K562 (cell line): ENCODE measurements around the gene SHISA4. TPM values are rescaled to one million over a fixed set of nuclear protein-coding genes. Genes with fewer than 3 reads are reported as not detected.

ENCODE experiments used
- ATAC-seq: fragments of 200-7000 bp; cut with Tn5 transposase; 3 replicates; pipeline ENCODE4 v1.9.1; 2020; ENCODE audit warnings: moderate library complexity
- BruUV-seq: library from RNA; stranded (reverse); fragments of 400-500 nt; replicated peaks from 2 replicates; lab custom pipeline; 2021; lab: Mats Ljungman, UMichigan
- CTCF ChIA-PET: fragments of 300-600 bp; formaldehyde crosslinking; extraction: SDS; loops from one replicate; lab custom pipeline; 2021; ENCODE audit warnings: low intra/inter-chr PET ratio; lab: Yijun Ruan, JAX
- POLR2A ChIA-PET: fragments of 300-600, 350-650 bp; sonication (Branson Sonifier 250); formaldehyde crosslinking; extraction: SDS; loops from one replicate; lab custom pipeline; 2021; ENCODE audit warnings: antibody characterized with exemption, inconsistent platforms; lab: Yijun Ruan, JAX
- DNase-seq, 4 experiments: peaks; one replicate each; pipeline versions ENCODE4 v3.0.0 to v3.0.0-alpha.2; 2011 to 2018; ENCODE audit warnings: low spot score in 3 of 4, mixed read lengths in 3 of 4; ENCODE audit errors: extremely low read depth in 1 of 4
- FAIRE-seq: peaks from 2 replicates; lab custom pipeline; 2011; peaks lifted over from hg19 to GRCh38; lab: Jason Lieb, UNC
- H2AFZ ChIP-seq: 2 replicates; pipeline ENCODE4 v1.6.0; 2011; ENCODE audit warnings: low read depth, low read length, control low read depth, inconsistent platforms
- H3K27ac ChIP-seq: fragments of 200-600 bp; 3 replicates; pipeline ENCODE4 v1.8.0; 2011; ENCODE audit warnings: low read depth, mild to moderate bottlenecking, control low read depth, inconsistent platforms, low read length, moderate library complexity, mixed read lengths; ENCODE audit errors: extremely low read depth
- H3K27me3 ChIP-seq, 2 experiments: fragments of 300-600 bp in 1 of 2; 2 replicates in 1 of 2; 3 replicates in 1 of 2; pipeline versions ENCODE4 v1.6.0 to v1.8.0; 2011; ENCODE audit warnings: inconsistent platforms in 2 of 2, low read length in 2 of 2, mild to moderate bottlenecking in 1 of 2, mixed read lengths in 1 of 2, moderate library complexity in 1 of 2; ENCODE audit not compliant: control insufficient read depth in 2 of 2, insufficient read depth in 2 of 2
- H3K36me3 ChIP-seq: fragments of 300-600 bp; 3 replicates; pipeline ENCODE4 v1.8.0; 2011; ENCODE audit warnings: mild to moderate bottlenecking, low read length, inconsistent platforms; ENCODE audit not compliant: control insufficient read depth, insufficient read depth
- H3K4me1 ChIP-seq, 2 experiments: fragments of 200-600 bp in 1 of 2; replicated peaks in 1 of 2; 2 replicates in 1 of 2; 3 replicates in 1 of 2; pipeline versions ENCODE4 v1.5.1 to v1.8.0; 2011; ENCODE audit warnings: inconsistent platforms in 2 of 2, low read length in 2 of 2, mild to moderate bottlenecking in 1 of 2, mixed read lengths in 1 of 2, moderate library complexity in 1 of 2; ENCODE audit not compliant: control insufficient read depth in 2 of 2, insufficient read depth in 2 of 2
- H3K4me2 ChIP-seq: 2 replicates; pipeline ENCODE4 v1.6.1; 2011; ENCODE audit warnings: low read length, control low read depth, inconsistent platforms, mixed read lengths; ENCODE audit not compliant: insufficient read depth
- H3K4me3 ChIP-seq: fragments of 200-600 bp; sonication (generic), shearing (Covaris generic); 2 replicates; pipeline ENCODE4 v1.5.1; 2016; ENCODE audit warnings: control low read depth, inconsistent platforms
- H3K79me2 ChIP-seq: fragments of 200-600 bp; 3 replicates; pipeline ENCODE4 v1.8.0; 2011; ENCODE audit warnings: low read length, inconsistent platforms; ENCODE audit not compliant: control insufficient read depth, insufficient read depth
- H3K9ac ChIP-seq, 2 experiments: 2 replicates each; pipeline versions ENCODE4 v1.6.0 to v1.6.1; 2011; ENCODE audit warnings: low read depth in 2 of 2, low read length in 2 of 2, control low read depth in 1 of 2, inconsistent platforms in 1 of 2, mild to moderate bottlenecking in 1 of 2, mixed read lengths in 1 of 2; ENCODE audit not compliant: insufficient read depth in 1 of 2
- H3K9me1 ChIP-seq: one replicate; pipeline ENCODE4 v1.6.0; 2011; ENCODE audit warnings: inconsistent platforms, mild to moderate bottlenecking, low read length, moderate library complexity; ENCODE audit not compliant: control insufficient read depth, insufficient read depth
- H3K9me3 ChIP-seq: replicated peaks from 2 replicates; pipeline ENCODE4 v1.5.1; 2011; ENCODE audit warnings: low read depth, low read length, inconsistent platforms; ENCODE audit not compliant: control insufficient read depth, insufficient read depth
- H4K20me1 ChIP-seq: replicated peaks from 2 replicates; pipeline ENCODE4 v1.6.1; 2011; ENCODE audit warnings: low read length, inconsistent platforms, mixed read lengths; ENCODE audit not compliant: control insufficient read depth, insufficient read depth
- ARID1B ChIP-seq: fragments of 450-650 bp; IDR thresholded peaks from 2 replicates; pipeline ENCODE4 v1.6.1; 2016; ENCODE audit warnings: antibody characterized with exemption, mild to moderate bottlenecking, inconsistent platforms
- CBX1 ChIP-seq: sonication (generic); IDR thresholded peaks from 2 replicates; pipeline ENCODE4 v1.6.1; 2016; ENCODE audit warnings: antibody characterized with exemption, low read depth, mild to moderate bottlenecking
- CREB5 ChIP-seq: fragments of 250-450 bp; sonication (Bioruptor Pico); IDR thresholded peaks from 2 replicates; pipeline ENCODE4 v1.5.0; 2020; ENCODE audit warnings: mild to moderate bottlenecking
- DEAF1 ChIP-seq: fragments of 450-650 bp; formaldehyde crosslinking; IDR thresholded peaks from 2 replicates; pipeline ENCODE4 v1.4.0; 2020; ENCODE audit warnings: mild to moderate bottlenecking, moderate library complexity
- FIP1L1 ChIP-seq: fragments of 200-400 bp; formaldehyde crosslinking; IDR thresholded peaks from 2 replicates; pipeline ENCODE4 v1.6.1; 2018; ENCODE audit warnings: mild to moderate bottlenecking, low read depth, low read length; ENCODE audit not compliant: poor library complexity, severe bottlenecking
- KDM2B ChIP-seq: fragments of 250-450 bp; sonication (Bioruptor Pico); IDR thresholded peaks from 2 replicates; pipeline ENCODE4 v1.8.0; 2021; ENCODE audit warnings: mild to moderate bottlenecking, moderate library complexity
- KDM5B ChIP-seq: fragments of 200-600 bp; sonication (generic); IDR thresholded peaks from 2 replicates; pipeline ENCODE4 v1.6.1; 2012; ENCODE audit warnings: low read depth, mild to moderate bottlenecking, moderate library complexity, low read length, control low read depth, inconsistent platforms; ENCODE audit not compliant: insufficient replicate concordance
- MTA2 ChIP-seq: fragments of 450-650 bp; IDR thresholded peaks from 2 replicates; pipeline ENCODE4 v1.6.1; 2016; ENCODE audit warnings: low read depth
- NELFE ChIP-seq: IDR thresholded peaks from 2 replicates; pipeline ENCODE4 v1.6.1; 2011; ENCODE audit warnings: mild to moderate bottlenecking; ENCODE audit not compliant: insufficient read depth, insufficient read length
- PATZ1 ChIP-seq: fragments of 250-450 bp; sonication (Bioruptor Pico); IDR thresholded peaks from 2 replicates; pipeline ENCODE4 v1.5.0; 2020; ENCODE audit warnings: mild to moderate bottlenecking, borderline replicate concordance
- RCOR1 ChIP-seq, 2 experiments: IDR thresholded peaks; 2 replicates each; pipeline ENCODE4 v1.6.1; 2012; ENCODE audit warnings: low read depth in 2 of 2, low read length in 2 of 2, borderline replicate concordance in 1 of 2, improper control_type of control experiment in 1 of 2
- SUPT5H ChIP-seq: fragments of 450-650 bp; IDR thresholded peaks from 2 replicates; pipeline ENCODE4 v1.6.1; 2016
- ZBTB1 ChIP-seq: sonication (generic); formaldehyde crosslinking; IDR thresholded peaks from 2 replicates; pipeline ENCODE4 v1.8.1; 2023; ENCODE audit warnings: missing genetic modification reagents, low read depth, mild to moderate bottlenecking, borderline replicate concordance
- ZNF263 ChIP-seq: sonication (generic); formaldehyde crosslinking; IDR thresholded peaks from 2 replicates; pipeline ENCODE4 v1.8.0; 2022; ENCODE audit warnings: mild to moderate bottlenecking, missing genetic modification reagents, borderline replicate concordance
- ZNF354B ChIP-seq: fragments of 250-450 bp; sonication (Bioruptor Pico); IDR thresholded peaks from 2 replicates; pipeline ENCODE4 v1.4.0; 2020
- ZNF695 ChIP-seq: fragments of 450-650 bp; formaldehyde crosslinking; IDR thresholded peaks from 2 replicates; pipeline ENCODE4 v1.4.0; 2020; ENCODE audit warnings: mild to moderate bottlenecking, moderate library complexity
- WGBS: fragments of 100-300 bp; shearing (Covaris generic); methylation state at CpG from one replicate; pipeline ENCODE4 v1.1.6; 2016; ENCODE audit warnings: low coverage, mixed read lengths; ENCODE audit not compliant: insufficient coverage; ENCODE audit errors: missing lambda C conversion rate; 5-methylcytosine and 5-hydroxymethylcytosine counted together
- in situ Hi-C: fragments of 300-500 bp; cut with MboI; formaldehyde crosslinking; loops from 4 replicates; pipeline ENCODE4 v1.15.0; 2018; ENCODE audit warnings: inconsistent platforms, mixed read lengths
- intact Hi-C: fragments of 100-400 bp; cut with micrococcal nuclease; formaldehyde crosslinking; loops from 2 replicates; pipeline ENCODE4 v1.14.2; 2022
- polyA plus RNA-seq, 8 experiments: library from polyadenylated mRNA; depleted of rRNA in 4 of 8; stranded (reverse) in 5 of 8; unstranded in 3 of 8; fragments of >200 nt; fragmentation: Nextera tagmentation in 2 of 8; fragmentation: Illumina TruSeq in 1 of 8; extraction: Ambion mirVana in 2 of 8; extraction: Trizol in 1 of 8; gene quantifications; 2 replicates each; pipeline versions ENCODE4 v1.2.1 to v1.2.3, GENCODE V29; 2011 to 2014; ENCODE audit warnings: inconsistent platforms in 1 of 8, missing spikeins in 1 of 8
- total RNA-seq, 7 experiments: library from RNA; depleted of rRNA in 6 of 7; stranded (reverse); fragments of >200 nt in 6 of 7; fragmentation: Illumina TruSeq in 2 of 7; extraction: Trizol in 2 of 7; gene quantifications; 2 replicates each; pipeline versions ENCODE4 v1.2.1 to v1.2.3, GENCODE V29; 2011 to 2021; ENCODE audit warnings: low replicate concordance in 1 of 7

The SHISA4 gene
- total and polyA plus RNA-seq, 9 of the 15 experiments (the other 6 are each of a cell fraction or from before 2014, with no cell fraction given), result 0.15 to 0.95 (median 0.68) TPM; not detected in 2

DNA sequence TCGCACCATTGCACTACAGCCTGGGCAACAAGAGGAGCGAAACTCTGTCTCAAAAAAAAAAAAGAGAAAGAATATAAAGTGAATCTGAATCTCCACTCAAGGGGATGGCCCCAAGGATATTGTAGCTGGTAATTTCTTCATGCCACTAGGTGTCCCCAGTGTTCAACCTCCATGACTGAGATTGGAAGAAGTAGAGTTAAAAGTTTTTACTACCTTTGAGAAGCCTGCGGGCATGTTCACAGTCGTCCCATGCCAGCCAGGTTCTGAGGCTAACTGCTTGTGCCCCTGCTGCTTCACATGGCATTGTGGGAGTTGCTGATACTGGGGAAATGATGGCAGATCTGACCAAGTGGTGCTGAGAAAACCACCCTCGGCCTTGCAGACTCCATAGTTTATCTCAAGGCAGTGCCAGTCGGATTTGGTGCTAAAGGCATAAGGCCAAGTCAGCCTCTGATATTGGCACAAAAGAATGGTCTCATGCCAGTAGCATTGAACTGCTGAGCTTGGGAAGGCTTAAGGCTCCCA, 10.8 kb upstream of the SHISA4 start:
- FAIRE-seq (peak; percentile 70), ATAC-seq (peak; percentile 81), DNase-seq (peak; percentile 55 to 73 (median 58))
- ChIA-PET POLR2A (interaction anchor here (0.5 to 4.1 kb wide), 9 partner anchors 9 to 673 kb away, joined by 3 to 21 read pairs (median 4); no protein-coding TSS in a partner anchor), CTCF (interaction anchor here (0.6 to 2.1 kb wide), 8 partner anchors 16 to 842 kb away, joined by 3 to 16 read pairs (median 4); no protein-coding TSS in a partner anchor)
- Histone ChIP-seq H3K27ac (no peak overlapping the region), H3K27me3 (no peaks in the 10 kb centered on the region), H3K4me1 (peaks cover 0 to 9% of the 10 kb centered on the region in 2 experiments; a peak in 3 of 5 replicates), H3K79me2 (no peaks in the 10 kb centered on the region), H3K4me3 (no peak overlapping the region), H2AFZ (no peak overlapping the region), H3K4me2 (no peak overlapping the region), H4K20me1 (peaks cover 4% of the 10 kb centered on the region), H3K9ac (no peak overlapping the region), H3K9me1 (no peaks in the 10 kb centered on the region), H3K9me3 (no peaks in the 10 kb centered on the region), H3K36me3 (peaks cover 47% of the 10 kb centered on the region)
- intact Hi-C loops, result loop anchor here (1.0 kb wide), 1 partner anchor 94 kb away; no protein-coding TSS in a partner anchor
- in situ Hi-C loops, result no loop called here
- 57% methylated on average over 6 of the region's 6 CpGs for WGBS
- BruUV-seq, result no TSS peak
- TF ChIP-seq MTA2 (no peak), ARID1B (no peak), ZNF695 (CRISPR knock-in tag) (no peak), KDM2B (no peak), ZNF354B (no peak), FIP1L1 (no peak), PATZ1 (CRISPR knock-in tag) (no peak), SUPT5H (peak; percentile 60), NELFE (no peak), CBX1 (no peak), KDM5B (no peak), ZBTB1 (CRISPR knock-in tag) (0 out of 2 replicates have a peak, but pooled peaks have one; percentile 22), CREB5 (CRISPR knock-in tag) (no peak), DEAF1 (CRISPR knock-in tag) (peak; percentile 13; the same call in 1 of the 2 replicates), RCOR1 (IDR thresholded peaks at IDR 0.05; ENCODE audit: borderline replicate concordance in 1 of 2, low read depth in 2 of 2, low read length in 2 of 2) (peak in 1 of 2 experiments; percentile 53; a peak in 1 of 4 replicates), ZNF263 (CRISPR knock-in tag) (no peak)
